OCI-LY7 (cell line): ENCODE results near the gene SF3A1. TPM values are rescaled to one million over a fixed set of nuclear protein-coding genes. Genes with fewer than 3 reads are reported as not detected.

ENCODE experiments used
- BruUV-seq: library from RNA; stranded (reverse); fragments of 400-500 nt; replicated peaks from 2 replicates; lab custom pipeline; 2021; lab: Mats Ljungman, UMichigan
- CTCF ChIA-PET: fragments of 300-600 bp; sonication (Branson Sonifier 250); formaldehyde crosslinking; loops from one replicate; lab custom pipeline; 2022; ENCODE audit warnings: antibody characterized with exemption; ENCODE audit not compliant: unreplicated experiment; lab: Charles Lee
- POLR2A ChIA-PET: fragments of 300-600 bp; sonication (Branson Sonifier 250); formaldehyde crosslinking; loops from one replicate; lab custom pipeline; 2022; ENCODE audit warnings: antibody characterized with exemption; lab: Charles Lee
- DNase-seq: peaks from one replicate; pipeline ENCODE4 v3.0.0-alpha.2; 2015; ENCODE audit warnings: low spot score
- H2AFZ ChIP-seq: fragments of 200-600 bp; sonication (generic), shearing (Covaris generic); 2 replicates; pipeline ENCODE4 v1.6.1; 2014; ENCODE audit warnings: mild to moderate bottlenecking, antibody characterized with exemption, low read length, moderate library complexity
- H3K27ac ChIP-seq: fragments of 200-600 bp; sonication (generic); 2 replicates; pipeline ENCODE4 v1.5.1; 2014; ENCODE audit warnings: mixed run types, low read depth, mild to moderate bottlenecking, moderate library complexity, low read length, inconsistent platforms; ENCODE audit not compliant: poor library complexity, severe bottlenecking
- H3K36me3 ChIP-seq: fragments of 200-600 bp; sonication (generic); 2 replicates; pipeline ENCODE4 v1.6.1; 2014; ENCODE audit warnings: mild to moderate bottlenecking, antibody characterized with exemption, low read length, moderate library complexity, mixed read lengths; ENCODE audit not compliant: insufficient read depth
- H3K4me1 ChIP-seq: fragments of 200-600 bp; sonication (generic); 2 replicates; pipeline ENCODE4 v1.5.1; 2014; ENCODE audit warnings: mild to moderate bottlenecking, low read length; ENCODE audit not compliant: insufficient read depth, poor library complexity, severe bottlenecking
- H3K4me2 ChIP-seq: fragments of 200-600 bp; sonication (generic); 2 replicates; pipeline ENCODE4 v1.6.1; 2014; ENCODE audit warnings: mild to moderate bottlenecking, low read length
- H3K4me3 ChIP-seq: fragments of 200-600 bp; sonication (generic); 2 replicates; pipeline ENCODE4 v1.5.1; 2014; ENCODE audit warnings: mild to moderate bottlenecking, low read depth, low read length; ENCODE audit not compliant: poor library complexity, severe bottlenecking
- H3K79me2 ChIP-seq: fragments of 200-600 bp; sonication (generic); 2 replicates; pipeline ENCODE4 v1.6.1; 2016; ENCODE audit warnings: low read depth, mild to moderate bottlenecking, low read length, moderate library complexity, mixed read lengths; ENCODE audit not compliant: insufficient read depth
- H3K9me2 ChIP-seq: fragments of 200-600 bp; sonication (generic); 2 replicates; pipeline ENCODE4 v1.6.1; 2016; ENCODE audit warnings: mild to moderate bottlenecking, low read length, mixed read lengths; ENCODE audit not compliant: insufficient read depth
- H3K9me3 ChIP-seq: fragments of 200-600 bp; sonication (generic); 2 replicates; pipeline ENCODE4 v1.6.1; 2014; ENCODE audit warnings: mild to moderate bottlenecking, mixed run types, low read length, mixed read lengths
- H4K20me1 ChIP-seq: fragments of 200-600 bp; sonication (generic); 2 replicates; pipeline ENCODE4 v1.6.1; 2014; ENCODE audit warnings: mild to moderate bottlenecking, antibody characterized with exemption, low read length, moderate library complexity, mixed read lengths; ENCODE audit not compliant: insufficient read depth
- EZH2phosphoT487 ChIP-seq: fragments of 200-600 bp; sonication (generic); IDR thresholded peaks from 2 replicates; pipeline ENCODE4 v1.6.1; 2018; ENCODE audit warnings: low read depth, borderline replicate concordance, mild to moderate bottlenecking, mixed run types, antibody characterized with exemption, low read length, moderate library complexity, mixed read lengths
- intact Hi-C: fragments of 100-400 bp; cut with micrococcal nuclease; formaldehyde crosslinking; loops from one replicate; pipeline ENCODE4 v1.10.0; 2022; ENCODE audit not compliant: unreplicated experiment
- total RNA-seq, 2 experiments: library from RNA; depleted of rRNA in 1 of 2; stranded (reverse); fragments of >200 nt in 1 of 2; shearing (Covaris generic) in 1 of 2; gene quantifications; 2 replicates each; pipeline ENCODE4 v1.2.3, GENCODE V29; 2014 to 2022
- TF ChIP-seq, protein P1 (sequence below): fragments of 200-600 bp; sonication (generic); conservative IDR thresholded peaks from 2 replicates; pipeline ENCODE4 v1.5.1; 2014; ENCODE audit warnings: mild to moderate bottlenecking, antibody characterized with exemption, low read length, moderate library complexity, mixed read lengths

SF3A1 gene
- total RNA-seq, 2 experiments from 2014 or later: 71.8 to 200 TPM

DNA sequence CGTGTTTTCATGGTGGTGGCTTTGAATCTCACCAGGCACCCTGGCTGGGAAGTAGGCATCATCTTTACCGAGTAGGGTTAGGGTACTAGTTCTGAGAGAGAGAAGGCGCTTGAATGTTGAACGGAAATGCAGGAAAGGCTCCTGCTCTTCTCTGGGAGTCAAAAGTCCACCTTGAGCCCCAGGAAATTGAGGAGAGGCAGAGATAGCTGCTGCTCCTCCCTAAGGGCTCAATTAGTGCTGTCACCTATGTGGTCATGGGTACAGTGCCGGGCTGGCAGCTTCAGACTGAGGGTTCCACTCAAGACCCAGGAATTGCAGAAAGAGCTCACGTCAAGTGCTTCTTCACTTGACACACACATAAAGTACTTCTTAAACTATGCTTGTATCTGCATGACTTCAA lies 1.8 kb upstream of the SF3A1 start:
- Histone ChIP-seq H3K27ac (no peak overlapping the region), H3K9me2 (no peaks in the 10 kb centered on the region), H3K4me1 (peaks cover 27% of the 10 kb centered on the region), H3K9me3 (no peaks in the 10 kb centered on the region), H2AFZ (no peak overlapping the region), H3K79me2 (peaks cover 29% of the 10 kb centered on the region), H3K4me2 (no peak overlapping the region), H4K20me1 (peaks cover 21% of the 10 kb centered on the region), H3K4me3 (no peak overlapping the region), H3K36me3 (peaks cover 11% of the 10 kb centered on the region)
- TF ChIP-seq, protein P1, sequence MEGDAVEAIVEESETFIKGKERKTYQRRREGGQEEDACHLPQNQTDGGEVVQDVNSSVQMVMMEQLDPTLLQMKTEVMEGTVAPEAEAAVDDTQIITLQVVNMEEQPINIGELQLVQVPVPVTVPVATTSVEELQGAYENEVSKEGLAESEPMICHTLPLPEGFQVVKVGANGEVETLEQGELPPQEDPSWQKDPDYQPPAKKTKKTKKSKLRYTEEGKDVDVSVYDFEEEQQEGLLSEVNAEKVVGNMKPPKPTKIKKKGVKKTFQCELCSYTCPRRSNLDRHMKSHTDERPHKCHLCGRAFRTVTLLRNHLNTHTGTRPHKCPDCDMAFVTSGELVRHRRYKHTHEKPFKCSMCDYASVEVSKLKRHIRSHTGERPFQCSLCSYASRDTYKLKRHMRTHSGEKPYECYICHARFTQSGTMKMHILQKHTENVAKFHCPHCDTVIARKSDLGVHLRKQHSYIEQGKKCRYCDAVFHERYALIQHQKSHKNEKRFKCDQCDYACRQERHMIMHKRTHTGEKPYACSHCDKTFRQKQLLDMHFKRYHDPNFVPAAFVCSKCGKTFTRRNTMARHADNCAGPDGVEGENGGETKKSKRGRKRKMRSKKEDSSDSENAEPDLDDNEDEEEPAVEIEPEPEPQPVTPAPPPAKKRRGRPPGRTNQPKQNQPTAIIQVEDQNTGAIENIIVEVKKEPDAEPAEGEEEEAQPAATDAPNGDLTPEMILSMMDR: no peak
- TF ChIP-seq EZH2phosphoT487: no peak
- no peak for DNase-seq
- BruUV-seq: no TSS peak
- ChIA-PET CTCF (no interaction called here), POLR2A (interaction anchor here (0.5 kb wide), 1 partner anchor 12 kb away, joined by 3 read pairs; no protein-coding TSS in a partner anchor)
- intact Hi-C loops: no loop called here

DNA sequence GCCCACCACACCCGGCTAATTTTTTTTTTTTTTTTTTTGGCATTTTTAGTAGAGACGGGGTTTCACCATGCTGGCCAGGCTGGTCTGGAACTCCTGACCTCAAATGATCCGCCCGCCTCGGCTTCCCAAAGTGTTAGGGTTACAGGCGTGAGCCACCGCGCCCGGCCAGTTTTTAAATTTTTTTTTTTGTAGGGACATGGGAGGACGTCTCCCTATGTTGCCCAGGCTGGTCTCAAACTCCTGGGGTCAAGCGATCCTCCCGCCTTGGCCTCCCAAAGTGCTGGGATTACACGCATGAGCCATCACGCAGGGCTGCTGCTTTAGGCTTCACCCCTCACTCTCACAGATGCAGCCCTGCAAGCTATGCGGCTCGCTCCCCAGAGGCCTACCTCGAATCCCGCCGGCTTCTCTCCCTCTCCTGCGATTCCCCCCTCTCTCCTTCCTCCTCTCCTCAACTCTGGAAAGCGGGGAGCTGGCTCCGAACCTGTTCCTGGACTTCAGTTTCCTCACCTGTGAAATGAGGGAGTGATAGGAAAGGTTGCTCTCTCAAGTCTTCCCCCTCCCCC lies 1.0 kb upstream of the SF3A1 start:
- no peak overlapping the region for H2AFZ ChIP-seq
- H3K4me3 ChIP-seq: peak overlapping the region; percentile 89
- H3K4me2 ChIP-seq: peak overlapping the region; percentile 87
- no TSS peak for BruUV-seq
- ChIA-PET POLR2A (interaction anchor here (0.5 kb wide), 1 partner anchor 11 kb away, joined by 3 read pairs; no protein-coding TSS in a partner anchor), CTCF (no interaction called here)
- peaks cover 16% of the 10 kb centered on the region for H3K36me3 ChIP-seq
- H3K4me1 ChIP-seq: peaks cover 27% of the 10 kb centered on the region
- peaks cover 21% of the 10 kb centered on the region for H4K20me1 ChIP-seq
- no peaks in the 10 kb centered on the region for H3K9me3 ChIP-seq
- intact Hi-C loops: no loop called here
- DNase-seq: no peak
- no peak for TF ChIP-seq EZH2phosphoT487
- TF ChIP-seq, protein P1: no peak
- H3K79me2 ChIP-seq: peaks cover 29% of the 10 kb centered on the region
- H3K27ac ChIP-seq: no peak overlapping the region
- H3K9me2 ChIP-seq: no peaks in the 10 kb centered on the region

DNA sequence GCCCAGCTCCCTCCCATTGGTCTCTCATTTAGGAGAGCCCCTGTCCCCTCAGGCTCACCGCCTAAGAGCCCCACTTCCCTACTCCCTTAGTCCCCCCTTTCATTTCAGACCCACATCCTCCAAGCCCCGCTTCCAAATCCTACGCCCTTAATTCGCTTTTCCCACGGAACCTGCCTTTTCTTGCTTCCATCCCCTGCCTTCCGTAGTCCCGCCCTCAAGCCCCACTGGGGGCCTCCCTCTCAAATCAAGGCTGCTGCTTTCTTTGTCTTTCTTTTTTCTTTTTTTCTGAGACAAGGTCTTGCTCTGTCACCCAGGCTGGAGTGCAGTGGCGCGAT lies 509 bp upstream of the SF3A1 start:
- peaks cover 21% of the 10 kb centered on the region for H3K36me3 ChIP-seq
- intact Hi-C loops: no loop called here
- peaks cover 27% of the 10 kb centered on the region for H3K4me1 ChIP-seq
- H3K4me2 ChIP-seq: peak overlapping the region; percentile 87
- H2AFZ ChIP-seq: peak overlapping the region; percentile 62
- BruUV-seq: no TSS peak
- H3K4me3 ChIP-seq: peak overlapping the region; percentile 89
- peaks cover 29% of the 10 kb centered on the region for H3K79me2 ChIP-seq
- no peaks in the 10 kb centered on the region for H3K9me3 ChIP-seq
- POLR2A ChIA-PET: interaction anchor here (0.5 to 1.4 kb wide), 3 partner anchors 30 to 1494 kb away, joined by 3 to 6 read pairs (median 4); partner anchors contain the start of genes RNF215 and TBC1D10A
- H4K20me1 ChIP-seq: peaks cover 21% of the 10 kb centered on the region
- H3K27ac ChIP-seq: no peak overlapping the region
- DNase-seq: no peak
- H3K9me2 ChIP-seq: no peaks in the 10 kb centered on the region
- TF ChIP-seq, protein P1: no peak
- no peak for TF ChIP-seq EZH2phosphoT487
- CTCF ChIA-PET: interaction anchor here (1.0 kb wide), 1 partner anchor 71 kb away, joined by 3 read pairs; no protein-coding TSS in a partner anchor
